Activated CD4-positive, alpha-beta T cell treated with anti-CD3 and anti-CD28 coated beads, Interleukin-2, amount 50 U/mL, for 16 hours (primary cell): Measurements from ENCODE around the gene SEC22B.
"Not testable (repeated sequence)": the region's sequence is repeated elsewhere in the genome, so short reads cannot be mapped to it uniquely, and the experiment has no call there.

Source experiments
- DNase-seq: peaks from one replicate; pipeline ENCODE4 v3.0.0-alpha.2; 2020

SEC22B gene

DNA sequence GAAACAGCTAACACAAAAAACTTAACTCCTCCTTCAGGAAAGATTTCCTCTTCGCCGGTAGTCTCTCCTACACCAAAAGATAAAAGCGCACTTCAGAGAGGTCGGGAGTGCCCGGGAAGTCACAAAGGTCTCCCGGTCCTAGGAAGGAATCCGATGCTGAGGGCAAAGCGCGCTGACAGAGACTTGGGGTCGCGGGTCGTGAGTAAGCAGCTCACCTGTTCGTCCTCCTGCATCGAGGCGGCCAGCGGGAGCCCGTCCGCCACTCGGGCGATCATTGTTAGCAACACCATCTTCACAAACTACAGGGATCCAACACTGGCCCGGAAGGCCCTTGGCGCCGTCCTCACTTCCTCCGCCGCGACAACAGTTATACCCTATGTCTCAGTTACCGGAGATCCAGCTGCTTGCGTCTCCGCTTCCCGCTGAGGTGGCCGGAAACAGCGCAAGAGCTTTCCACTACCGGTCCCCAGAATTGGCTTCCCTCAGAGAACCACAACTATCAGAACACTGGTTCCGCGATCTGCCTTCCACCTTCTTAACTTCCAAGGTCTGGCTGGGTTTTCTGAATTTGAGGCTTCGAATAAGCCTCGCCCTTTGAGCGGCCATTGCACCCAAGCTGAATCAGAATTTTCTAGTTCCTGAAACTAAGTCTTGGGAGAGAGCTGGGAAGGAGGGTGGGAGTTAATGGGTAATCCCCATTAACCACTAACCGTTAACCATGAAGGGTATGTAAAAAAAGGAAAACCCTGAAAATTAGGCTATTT is at the start of gene SEC22B:
TSS of gene SEC22B (minus strand) at position 429 of the 764 bp plus-strand sequence. CDS start at position 290, 139 bp downstream.
- peak; percentile 94 for DNase-seq

- not testable (repeated sequence) for DNase-seq
These were observed 41.6 kb upstream of the SEC22B start for GRCh38 chr1:120217933-120218332.

DNA sequence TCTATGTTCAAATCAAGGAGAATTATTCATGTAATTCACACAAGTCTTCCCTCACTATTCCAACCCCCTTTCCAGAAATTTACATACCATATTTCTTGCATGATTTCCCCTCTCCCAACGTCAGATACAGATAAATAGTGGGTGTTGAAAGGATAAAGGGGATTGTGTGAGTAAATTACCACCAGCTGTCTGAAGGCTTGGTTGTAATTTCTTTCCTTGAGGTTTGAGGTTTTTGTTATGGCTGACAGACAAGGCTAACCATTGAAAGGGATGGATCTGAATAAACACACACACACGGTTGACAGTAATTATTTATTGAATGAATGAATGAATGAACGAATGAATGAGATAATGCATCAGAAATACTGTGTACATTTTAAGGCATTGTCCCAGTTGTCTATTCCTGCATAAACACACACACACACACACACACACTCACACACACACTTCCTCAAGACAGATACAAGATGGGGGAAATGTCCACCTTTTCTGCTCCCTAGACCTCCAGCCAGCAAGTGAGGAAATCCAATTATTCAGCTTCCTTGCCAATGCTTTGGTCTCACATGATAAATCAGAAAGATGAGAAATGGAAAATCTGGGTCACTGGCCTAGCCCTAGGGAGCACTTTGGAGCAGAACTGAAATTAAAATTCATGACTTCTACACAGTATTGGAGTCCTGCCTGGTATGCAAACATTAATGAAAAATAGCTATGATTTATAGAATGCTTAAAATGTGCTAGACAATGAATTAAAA is 41.0 kb upstream of the SEC22B start:
- DNase-seq = not testable (repeated sequence)

- not testable (repeated sequence) for DNase-seq
These were observed 37.3 kb upstream of the SEC22B start for GRCh38 chr1:120213606-120214005.

DNA sequence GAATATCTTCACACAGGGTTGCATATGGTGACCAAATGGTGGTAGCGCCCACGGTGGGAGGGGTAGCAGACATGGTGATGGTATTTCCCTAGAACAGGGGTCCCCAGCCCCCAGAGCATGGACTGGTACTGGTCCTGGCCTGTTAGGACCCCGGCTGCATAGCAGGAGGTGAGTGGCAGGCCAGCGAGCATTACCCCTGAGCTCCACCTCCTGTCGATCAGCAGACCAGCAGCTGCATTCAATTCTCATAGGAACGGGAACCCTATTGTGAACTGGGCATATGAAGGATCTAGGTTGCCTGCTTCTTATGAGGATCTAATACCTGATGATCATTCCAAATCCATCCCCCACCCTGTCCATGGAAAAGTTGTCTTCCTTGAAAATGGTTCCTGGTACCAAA is 34.4 kb upstream of the SEC22B start:
- DNase-seq = not testable (repeated sequence)

GRCh38 chr1:120196863-120197775 is 20.8 kb upstream of the SEC22B start:
- not testable (repeated sequence) for DNase-seq

DNA sequence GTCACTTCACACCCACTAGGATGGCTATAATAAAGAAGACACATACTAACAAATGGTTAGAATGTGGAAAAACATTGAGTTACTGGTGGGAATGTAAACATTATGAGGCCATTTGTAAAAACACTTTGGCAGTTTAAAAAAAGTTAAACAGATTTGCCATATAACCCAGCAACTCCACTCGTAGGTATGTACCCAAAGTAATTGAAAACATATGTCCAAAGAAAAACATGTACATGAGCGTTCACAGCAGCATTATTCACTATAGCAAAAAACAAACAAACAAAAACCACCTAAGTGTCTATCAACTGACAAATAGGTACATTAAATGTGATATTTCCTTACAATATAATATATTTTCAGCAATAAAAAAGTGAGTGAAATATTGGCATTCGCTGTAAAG is 12.3 kb upstream of the SEC22B start:
- not testable (repeated sequence) for DNase-seq

DNA sequence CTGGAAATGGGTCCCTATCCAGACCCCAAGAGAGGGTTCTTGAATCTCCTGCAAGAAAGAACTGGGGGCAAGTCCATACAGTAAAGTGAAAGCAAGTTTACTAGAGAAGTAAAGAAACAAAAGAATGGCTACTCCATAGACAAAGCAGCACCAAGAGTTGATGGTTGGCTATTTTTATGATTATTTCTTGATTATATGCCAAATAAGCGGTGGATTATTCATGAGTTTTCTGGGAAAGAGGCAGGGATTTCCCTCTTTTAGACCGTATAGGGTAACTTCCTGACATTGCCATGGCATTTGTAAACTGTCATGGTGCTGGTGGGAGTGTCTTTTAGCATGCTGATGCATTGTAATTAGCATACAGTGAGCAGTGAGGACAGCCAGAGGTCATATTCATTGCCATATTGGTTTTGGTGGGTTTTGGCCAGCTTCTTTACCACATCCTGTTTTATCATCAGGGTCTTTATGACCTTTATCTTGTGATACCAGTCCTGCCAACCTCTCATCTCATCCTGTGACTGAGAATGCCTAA is 5.9 kb upstream of the SEC22B start:
- DNase-seq = not testable (repeated sequence)

- DNase-seq = not testable (repeated sequence)
These were observed 3.7 kb upstream of the SEC22B start for GRCh38 chr1:120179811-120180690.

- no peak for DNase-seq
These were observed 2.8 kb upstream of the SEC22B start for GRCh38 chr1:120178799-120179756.

DNA sequence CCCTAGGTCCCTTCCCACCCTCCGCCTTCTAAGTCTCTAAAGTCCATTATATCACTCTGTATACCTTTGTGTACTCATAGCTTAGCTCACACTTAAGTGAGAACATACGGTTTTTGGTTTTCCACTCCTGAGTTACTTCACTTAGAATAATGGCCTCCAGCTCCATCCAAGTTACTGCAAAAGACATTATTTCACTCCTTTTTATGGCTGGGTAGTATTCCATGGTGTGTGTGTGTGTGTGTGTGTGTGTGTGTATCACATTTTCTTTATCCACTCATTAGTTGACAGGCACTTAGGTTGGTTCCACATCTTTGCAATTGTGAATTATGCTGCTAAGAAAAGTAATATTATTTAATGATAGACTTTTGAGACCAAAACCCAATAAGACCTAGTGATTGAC is 1.7 kb upstream of the SEC22B start:
- not testable (repeated sequence) for DNase-seq

- DNase-seq = peak; percentile 15
These were observed 632 bp downstream of the SEC22B start for GRCh38 chr1:120175688-120176087.

GRCh38 chr1:120164761-120165160 is 11.6 kb downstream of the SEC22B start:
- DNase-seq = not testable (repeated sequence)

DNA sequence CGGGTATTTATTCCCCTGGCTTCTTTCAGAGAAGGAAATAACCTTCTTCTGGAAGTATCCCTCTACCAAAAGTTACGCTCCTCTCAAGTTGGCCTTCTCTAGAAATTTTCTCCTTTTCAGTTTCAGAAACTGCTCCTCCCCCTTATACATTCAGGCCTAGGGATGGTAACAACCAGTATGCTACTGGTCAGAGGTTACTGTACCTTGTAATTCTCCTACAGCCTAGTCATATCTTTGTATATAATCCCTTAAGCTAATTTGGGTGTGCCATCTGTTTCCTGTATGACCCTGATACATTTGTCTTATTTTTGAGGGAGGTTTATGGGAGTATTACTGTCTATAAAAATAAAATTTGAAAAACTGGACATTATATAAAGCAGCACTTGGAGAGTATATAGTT is 14.3 kb downstream of the SEC22B start:
- not testable (repeated sequence) for DNase-seq

GRCh38 chr1:120158495-120158894 is 17.8 kb downstream of the SEC22B start:
- not testable (repeated sequence) for DNase-seq

DNA sequence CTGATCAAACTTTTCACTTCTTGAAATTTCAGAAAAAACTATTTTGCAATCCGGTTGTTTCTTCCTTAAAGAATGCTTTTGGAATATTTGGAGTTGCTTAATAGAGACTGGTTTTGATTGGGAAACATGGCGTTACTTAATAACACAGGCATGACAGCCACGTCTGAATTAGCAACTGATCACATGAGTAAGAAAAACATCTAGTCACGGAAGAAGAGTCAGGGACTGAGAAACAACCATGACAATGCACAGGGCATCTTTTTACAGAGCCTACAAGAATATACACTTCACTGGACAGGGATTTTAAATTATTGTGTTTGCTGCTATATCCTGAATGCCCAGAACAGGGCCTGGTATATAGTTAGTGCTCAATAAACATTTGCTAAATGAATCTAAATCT is 18.2 kb downstream of the SEC22B start:
- DNase-seq = not testable (repeated sequence)

DNA sequence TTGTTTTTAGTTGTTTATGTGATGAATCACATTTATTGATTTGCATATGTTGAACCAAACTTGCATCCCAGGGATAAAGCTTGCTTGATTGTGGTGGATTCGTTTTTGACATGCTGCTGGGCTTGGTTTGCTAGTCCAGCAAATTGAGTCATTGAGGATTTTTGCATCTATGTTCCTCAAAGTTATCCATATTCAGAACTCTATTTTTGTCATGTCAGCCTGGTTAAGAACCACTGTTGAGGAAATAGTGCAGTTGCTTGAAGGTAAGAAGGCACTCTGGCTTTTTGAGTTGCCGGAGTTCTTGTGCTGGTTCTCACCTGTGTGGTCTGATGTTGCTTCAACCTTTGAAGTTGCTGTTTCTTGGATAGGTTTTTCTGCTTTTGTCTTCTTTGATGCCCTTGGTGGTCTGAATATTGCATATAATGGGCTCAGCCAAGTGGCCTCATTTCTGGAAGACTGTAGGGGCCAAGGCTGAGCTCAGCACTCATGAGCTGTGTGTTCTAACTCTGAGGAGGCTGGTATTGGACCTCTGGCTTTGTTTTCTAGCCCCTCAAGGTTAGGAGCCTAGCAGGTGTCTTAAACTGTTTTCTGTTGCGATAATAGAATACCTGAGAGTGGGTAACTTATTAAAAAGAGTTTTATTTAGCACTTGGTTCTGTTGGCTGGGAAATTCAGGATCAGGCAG is 26.0 kb downstream of the SEC22B start:
- not testable (repeated sequence) for DNase-seq

DNA sequence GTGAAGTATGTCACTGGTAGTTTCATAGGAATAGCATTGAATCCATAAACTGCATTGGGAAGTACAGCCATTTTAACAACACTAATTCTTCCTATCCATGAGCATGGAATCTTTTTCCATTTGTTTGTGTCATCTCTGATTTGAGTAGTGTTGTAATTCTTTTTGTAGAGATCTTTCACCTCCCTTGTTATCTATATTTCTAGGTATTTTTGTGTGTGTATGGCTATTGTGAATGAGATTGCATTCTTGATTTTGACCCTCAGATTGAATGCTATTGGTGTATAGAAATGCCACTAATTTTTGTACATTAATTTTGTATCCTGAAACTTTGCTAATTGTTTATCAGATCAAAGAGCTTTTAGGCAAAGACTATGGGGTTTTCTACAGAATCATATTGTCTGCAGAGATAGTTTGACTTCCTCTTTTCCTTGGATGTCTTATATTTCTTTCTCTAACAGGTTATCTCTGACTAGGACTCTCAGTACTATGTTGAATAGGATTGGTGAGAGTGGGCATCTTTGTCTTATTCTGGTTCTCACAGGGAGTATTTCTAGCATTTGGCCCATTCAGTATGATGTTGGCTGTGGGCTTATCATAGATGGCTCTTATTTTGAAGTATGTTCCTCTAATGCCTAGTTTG is 26.8 kb downstream of the SEC22B start:
- DNase-seq = not testable (repeated sequence)

DNA sequence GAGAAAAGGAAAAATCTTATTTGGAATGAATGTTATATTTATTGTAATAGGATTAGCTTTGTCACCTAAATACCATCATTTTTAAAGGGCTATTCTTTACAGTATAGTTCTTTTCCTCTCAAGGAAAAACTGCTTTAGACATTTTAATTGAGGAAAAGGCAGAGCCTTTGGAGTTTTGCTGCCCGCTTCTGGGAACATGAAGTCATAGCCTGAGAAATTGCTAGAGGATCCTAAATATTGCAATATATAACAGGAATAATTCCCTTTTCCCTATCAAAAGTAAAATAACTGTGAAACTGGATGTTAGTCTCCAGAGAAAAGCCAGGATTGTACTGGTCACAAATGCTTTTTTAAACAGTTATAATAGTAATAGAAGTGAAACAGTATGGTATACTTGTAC is 30.5 kb downstream of the SEC22B start:
- not testable (repeated sequence) for DNase-seq
